ENCODE results near the gene SUGP1. TPM values are rescaled to one million over a fixed set of nuclear protein-coding genes. Genes with fewer than 3 reads are reported as not detected.
"Not testable (repeated sequence)": the region's sequence is repeated elsewhere in the genome, so short reads cannot be mapped to it uniquely, and the experiment has no call there.

The SUGP1 gene
- 10 to 100 TPM; 33.5 to 46.2 TPM for total RNA-seq
- long read RNA-seq, transcript SUGP1-201 (14 exons, 2,423 nt): major isoform, 9 of 22 reads
- long read RNA-seq, partial matches to known transcripts: 11 of 22 reads
- long read RNA-seq, other reads (novel, unspliced or antisense): 1 of 22 reads

GRCh38 chr19:19320361-19321140, at the start of gene SUGP1, which contains the start of gene MAU2:
Gene SUGP1 (minus strand): TSS chr19:19320509. CDS start chr19:19320496, 13 bp downstream.
Gene MAU2 (plus strand): TSS chr19:19320829. CDS start chr19:19320860, 31 bp downstream.
- peak; percentile 88 to 90 for DNase-seq
- peak; percentile 94 for ATAC-seq
- intact Hi-C loops (cut with DNase I, micrococcal nuclease): no loop called here

- ATAC-seq (no peak), DNase-seq (no peak)
- intact Hi-C loops (cut with DNase I, micrococcal nuclease): loop anchor here in 1 of 2 donors (5.0 kb wide), 1 partner anchor 124 kb away; no protein-coding TSS in a partner anchor
Measured at GRCh38 chr19:19368087-19368486, 47.8 kb upstream of the SUGP1 start.

- peak; percentile 75 to 82 for DNase-seq
- intact Hi-C loops (cut with DNase I, micrococcal nuclease): loop anchor here in 1 of 2 donors (5.0 kb wide), 1 partner anchor 126 kb away; no protein-coding TSS in a partner anchor
Measured at GRCh38 chr19:19366434-19367396, 46.4 kb upstream of the SUGP1 start.

GRCh38 chr19:19362075-19362474, 41.8 kb upstream of the SUGP1 start:
- intact Hi-C loops (cut with DNase I, micrococcal nuclease): no loop called here
- ATAC-seq: no peak

More at GRCh38 chr19:19366434-19367396, 46.4 kb upstream of the SUGP1 start:
- peak; percentile 79 for ATAC-seq

GRCh38 chr19:19361075-19361594, 40.8 kb upstream of the SUGP1 start:
- ATAC-seq: peak; percentile 64
- intact Hi-C loops (cut with DNase I, micrococcal nuclease): no loop called here
- DNase-seq: peak; percentile 73 to 85

More at GRCh38 chr19:19362075-19362474, 41.8 kb upstream of the SUGP1 start:
- no peak for DNase-seq

- ATAC-seq (no peak), DNase-seq (no peak)
- intact Hi-C loops (cut with DNase I, micrococcal nuclease): no loop called here
Measured at GRCh38 chr19:19356901-19357566, 36.7 kb upstream of the SUGP1 start.

- DNase-seq: no peak
- intact Hi-C loops (cut with DNase I, micrococcal nuclease): no loop called here
- no peak for ATAC-seq
Measured at GRCh38 chr19:19356500-19356899, 36.2 kb upstream of the SUGP1 start.

GRCh38 chr19:19355606-19356139, 35.4 kb upstream of the SUGP1 start:
- intact Hi-C loops (cut with DNase I, micrococcal nuclease): no loop called here
- DNase-seq (no peak), ATAC-seq (no peak)

- intact Hi-C loops (cut with DNase I, micrococcal nuclease): no loop called here
- DNase-seq (no peak), ATAC-seq (no peak)
Measured at GRCh38 chr19:19354932-19355331, 34.6 kb upstream of the SUGP1 start.

GRCh38 chr19:19354007-19354406, 33.7 kb upstream of the SUGP1 start:
- no peak for DNase-seq
- intact Hi-C loops (cut with DNase I, micrococcal nuclease): no loop called here
- no peak for ATAC-seq

GRCh38 chr19:19352823-19353222, 32.5 kb upstream of the SUGP1 start:
- intact Hi-C loops (cut with DNase I, micrococcal nuclease): no loop called here
- no peak for DNase-seq
- no peak for ATAC-seq

- DNase-seq; intact Hi-C loops (cut with DNase I, micrococcal nuclease); ATAC-seq: not testable (repeated sequence)
Measured at GRCh38 chr19:19350756-19351155, 30.4 kb upstream of the SUGP1 start.

GRCh38 chr19:19349365-19349764, 29.1 kb upstream of the SUGP1 start:
- ATAC-seq (peak; percentile 13), DNase-seq (no peak)
- intact Hi-C loops (cut with DNase I, micrococcal nuclease): no loop called here

GRCh38 chr19:19348266-19348665, 28.0 kb upstream of the SUGP1 start:
- no peak for DNase-seq
- intact Hi-C loops (cut with DNase I, micrococcal nuclease): no loop called here
- ATAC-seq: no peak

- intact Hi-C loops (cut with DNase I, micrococcal nuclease): no loop called here
- DNase-seq (no peak), ATAC-seq (no peak)
Measured at GRCh38 chr19:19347401-19348110, 27.2 kb upstream of the SUGP1 start.

GRCh38 chr19:19345970-19346369, 25.7 kb upstream of the SUGP1 start:
- intact Hi-C loops (cut with DNase I, micrococcal nuclease): no loop called here
- DNase-seq (no peak), ATAC-seq (no peak)

GRCh38 chr19:19345232-19345631, 24.9 kb upstream of the SUGP1 start:
- intact Hi-C loops (cut with DNase I, micrococcal nuclease): no loop called here
- DNase-seq (no peak), ATAC-seq (no peak)

Measured in left colon (tissue), 2 donors.